GM12874 (cell line): ENCODE results near the gene ADAP1.

Experiments
- CTCF ChIP-seq: IDR thresholded peaks from 2 replicates; pipeline ENCODE4 v1.5.1; 2011; ENCODE audit warnings: low read depth, mild to moderate bottlenecking, control low read depth, low read length, moderate library complexity; ENCODE audit not compliant: insufficient read depth

ADAP1 gene

GRCh38 chr7:873367-874002 lies 81.0 kb downstream of the ADAP1 start:
- TF ChIP-seq CTCF = peak; percentile 97

- no peak for TF ChIP-seq CTCF
Observed at GRCh38 chr7:871900-872537, 82.5 kb downstream of the ADAP1 start.

GRCh38 chr7:869348-869747 lies 85.1 kb downstream of the ADAP1 start:
- TF ChIP-seq CTCF = no peak

GRCh38 chr7:868189-868486 lies 86.3 kb downstream of the ADAP1 start:
- TF ChIP-seq CTCF = no peak

GRCh38 chr7:867406-868188 lies 86.9 kb downstream of the ADAP1 start:
- TF ChIP-seq CTCF = no peak

GRCh38 chr7:867001-867405 lies 87.5 kb downstream of the ADAP1 start:
- no peak for TF ChIP-seq CTCF

GRCh38 chr7:865921-866320 lies 88.6 kb downstream of the ADAP1 start:
- TF ChIP-seq CTCF = no peak
